Neutrophil (primary cell): ENCODE results near the gene XYLT1.

ENCODE experiments used
- H3K27ac ChIP-seq: fragments of 200-600 bp; sonication (generic); 2 replicates; pipeline ENCODE4 v1.5.1; 2016; ENCODE audit warnings: mild to moderate bottlenecking, moderate library complexity
- H3K27me3 ChIP-seq: fragments of 200-600 bp; sonication (generic); 2 replicates; pipeline ENCODE4 v1.6.0; 2016; ENCODE audit warnings: mild to moderate bottlenecking
- H3K36me3 ChIP-seq: fragments of 200-600 bp; sonication (generic); 2 replicates; pipeline ENCODE4 v1.5.1; 2017
- H3K4me1 ChIP-seq, 2 experiments: fragments of 200-600 bp in 1 of 2; sonication (generic) in 1 of 2; 1 replicate in 1 of 2; 2 replicates in 1 of 2; pipeline versions ENCODE4 v1.5.1 to v1.6.1; 2013 to 2016; ENCODE audit warnings: low read depth in 1 of 2, low read length in 1 of 2, mild to moderate bottlenecking in 1 of 2, moderate library complexity in 1 of 2; ENCODE audit not compliant: control insufficient read depth in 1 of 2, insufficient read depth in 1 of 2
- H3K4me3 ChIP-seq, 2 experiments: fragments of 200-600 bp in 1 of 2; sonication (generic) in 1 of 2; 1 replicate in 1 of 2; 2 replicates in 1 of 2; pipeline ENCODE4 v1.5.1; 2013 to 2016; ENCODE audit warnings: low read depth in 1 of 2, low read length in 1 of 2, mild to moderate bottlenecking in 1 of 2, moderate library complexity in 1 of 2
- H3K9me3 ChIP-seq: fragments of 200-600 bp; sonication (generic); 2 replicates; pipeline ENCODE4 v1.5.1; 2016
- CTCF ChIP-seq: fragments of 200-600 bp; sonication (generic); IDR thresholded peaks from 2 replicates; pipeline ENCODE4 v1.5.1; 2016; ENCODE audit warnings: antibody characterized with exemption

Gene XYLT1

GRCh38 chr16:17392127-17392856 is 78.5 kb downstream of the XYLT1 start:
- TF ChIP-seq CTCF = no peak
- no peaks in the 10 kb centered on the region for H3K36me3 ChIP-seq
- no peak overlapping the region for H3K4me3 ChIP-seq
- H3K9me3 ChIP-seq = no peaks in the 10 kb centered on the region
- no peaks in the 10 kb centered on the region for H3K27me3 ChIP-seq
- no peak overlapping the region for H3K27ac ChIP-seq
- no peaks in the 10 kb centered on the region for H3K4me1 ChIP-seq

GRCh38 chr16:17391715-17392114 is 79.0 kb downstream of the XYLT1 start:
- Histone ChIP-seq H3K4me1 (no peaks in the 10 kb centered on the region), H3K9me3 (no peaks in the 10 kb centered on the region), H3K27me3 (no peaks in the 10 kb centered on the region), H3K36me3 (no peaks in the 10 kb centered on the region), H3K4me3 (no peak overlapping the region), H3K27ac (no peak overlapping the region)
- TF ChIP-seq CTCF = no peak

- Histone ChIP-seq H3K27me3 (no peaks in the 10 kb centered on the region), H3K4me3 (no peak overlapping the region)
- TF ChIP-seq CTCF = no peak
Observed at GRCh38 chr16:17389384-17389783, 81.4 kb downstream of the XYLT1 start.

GRCh38 chr16:17387256-17387655 is 83.5 kb downstream of the XYLT1 start:
- Histone ChIP-seq H3K4me1 (peaks cover 18 to 29% of the 10 kb centered on the region in 2 experiments), H3K27me3 (no peaks in the 10 kb centered on the region), H3K36me3 (no peaks in the 10 kb centered on the region), H3K4me3 (no peak overlapping the region), H3K27ac (no peak overlapping the region), H3K9me3 (no peaks in the 10 kb centered on the region)
- no peak for TF ChIP-seq CTCF

More at GRCh38 chr16:17389384-17389783, 81.4 kb downstream of the XYLT1 start:
- H3K9me3 ChIP-seq = no peaks in the 10 kb centered on the region
- no peak overlapping the region for H3K27ac ChIP-seq
- H3K4me1 ChIP-seq = peaks cover 5 to 8% of the 10 kb centered on the region in 2 experiments
- H3K36me3 ChIP-seq = no peaks in the 10 kb centered on the region

- H3K4me3 ChIP-seq = no peak overlapping the region
- H3K9me3 ChIP-seq = no peaks in the 10 kb centered on the region
- peaks cover 18 to 36% of the 10 kb centered on the region in 2 experiments for H3K4me1 ChIP-seq
- H3K36me3 ChIP-seq = no peaks in the 10 kb centered on the region
- no peaks in the 10 kb centered on the region for H3K27me3 ChIP-seq
- H3K27ac ChIP-seq = no peak overlapping the region
- no peak for TF ChIP-seq CTCF
Observed at GRCh38 chr16:17386229-17386628, 84.5 kb downstream of the XYLT1 start.
